Left lung (tissue), 10 donors: ENCODE data around the gene TCIRG1. TPM values are rescaled to one million over a fixed set of nuclear protein-coding genes. Genes with fewer than 3 reads are reported as not detected.

Experiments used
- ATAC-seq: fragments of 200-7000 bp; cut with Tn5 transposase; one replicate; pipeline ENCODE4 v1.9.1; 2020; ENCODE audit warnings: moderate library complexity
- DNase-seq, 4 donors: peaks; one replicate each; pipeline ENCODE4 v3.0.0-alpha.2; 2013 to 2020
- H3K27ac ChIP-seq, 2 donors: fragments of 200-600 bp; sonication (generic) in 1 of 2; one replicate each; pipeline versions ENCODE4 v1.5.0 to v1.8.0; 2020 to 2021
- H3K27me3 ChIP-seq, 2 donors: fragments of 200-600 bp; sonication (generic) in 1 of 2; one replicate each; pipeline versions ENCODE4 v1.5.0 to v1.8.0; 2020 to 2021
- H3K36me3 ChIP-seq, 2 donors: fragments of 200-600 bp; sonication (generic) in 1 of 2; one replicate each; pipeline versions ENCODE4 v1.5.0 to v1.8.0; 2020 to 2021
- H3K4me1 ChIP-seq, 2 donors: fragments of 200-600 bp; one replicate each; pipeline ENCODE4 v1.8.0; 2021
- H3K4me3 ChIP-seq, 2 donors: fragments of 200-600 bp; sonication (generic) in 1 of 2; one replicate each; pipeline versions ENCODE4 v1.5.0 to v1.8.0; 2020 to 2021; ENCODE audit warnings: mild to moderate bottlenecking in 1 of 2
- H3K9me3 ChIP-seq, 2 donors: fragments of 200-600 bp; sonication (generic) in 1 of 2; one replicate each; pipeline versions ENCODE4 v1.5.0 to v1.8.0; 2020 to 2021
- intact Hi-C, 2 donors: fragments of 100-400 bp; cut with DNase I; formaldehyde crosslinking; loops; one replicate each; pipeline versions ENCODE4 v1.11.2 to v1.14.2; 2022
- polyA plus RNA-seq, 6 donors: library from polyadenylated mRNA; unstranded; fragments of 120-200 nt; gene quantifications; one replicate each; pipeline ENCODE4 v1.2.1, GENCODE V29; 2013; ENCODE audit not compliant: insufficient read length in 6 of 6
- total RNA-seq, 2 donors: library from RNA; stranded (reverse); fragmentation: NEBNext Ultra II Directional; extraction: Animal tissue kit (Norgen Biotek cat#: 25700); gene quantifications; one replicate each; pipeline ENCODE4 v1.2.1, GENCODE V29; 2021
- TF ChIP-seq, protein P1 (sequence below), 2 donors: fragments of 200-600 bp; sonication (generic) in 1 of 2; IDR thresholded peaks; one replicate each; pipeline versions ENCODE4 v1.5.0 to v1.8.0; 2021; ENCODE audit warnings: antibody characterized with exemption in 2 of 2
- donor health status: DM: no; HTN: yes; CAD: no.
- donor health status: DM: no; HTN: no; CAD: no.

TCIRG1 gene
- total and polyA plus RNA-seq, 8 donors, result 24.3 to 323 (median 37.7) TPM

DNA sequence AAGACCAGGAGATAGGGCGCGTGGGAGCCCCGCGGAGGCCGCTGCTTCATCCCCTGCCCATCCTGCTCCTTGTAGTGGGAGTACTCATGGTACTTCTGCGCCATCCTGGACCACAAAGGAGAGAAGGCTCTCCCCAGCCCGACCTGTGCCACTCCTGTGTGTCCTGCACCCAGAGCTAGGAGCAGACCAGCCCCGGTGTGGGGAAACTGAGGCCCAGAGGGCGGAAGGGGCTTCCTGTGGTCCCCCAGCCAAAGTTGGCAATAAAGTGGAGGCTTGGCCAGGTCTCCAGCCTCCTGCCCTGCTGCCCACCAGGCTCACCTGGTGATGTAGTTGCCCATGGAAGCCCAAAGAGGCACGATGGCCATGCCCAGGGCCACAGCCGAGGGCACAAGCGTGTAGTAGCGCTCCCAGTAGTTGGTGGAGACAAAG is 39.6 kb upstream of the TCIRG1 start:
- H3K36me3 ChIP-seq, result peaks cover 0 to 48% of the 10 kb centered on the region in 2 donors
- H3K27me3 ChIP-seq, result no peaks in the 10 kb centered on the region
- intact Hi-C loops, result no loop called here
- DNase-seq (peak in 1 of 4 donors; percentile 27), ATAC-seq (no peak)
- no peak overlapping the region for H3K27ac ChIP-seq
- TF ChIP-seq, protein P1, sequence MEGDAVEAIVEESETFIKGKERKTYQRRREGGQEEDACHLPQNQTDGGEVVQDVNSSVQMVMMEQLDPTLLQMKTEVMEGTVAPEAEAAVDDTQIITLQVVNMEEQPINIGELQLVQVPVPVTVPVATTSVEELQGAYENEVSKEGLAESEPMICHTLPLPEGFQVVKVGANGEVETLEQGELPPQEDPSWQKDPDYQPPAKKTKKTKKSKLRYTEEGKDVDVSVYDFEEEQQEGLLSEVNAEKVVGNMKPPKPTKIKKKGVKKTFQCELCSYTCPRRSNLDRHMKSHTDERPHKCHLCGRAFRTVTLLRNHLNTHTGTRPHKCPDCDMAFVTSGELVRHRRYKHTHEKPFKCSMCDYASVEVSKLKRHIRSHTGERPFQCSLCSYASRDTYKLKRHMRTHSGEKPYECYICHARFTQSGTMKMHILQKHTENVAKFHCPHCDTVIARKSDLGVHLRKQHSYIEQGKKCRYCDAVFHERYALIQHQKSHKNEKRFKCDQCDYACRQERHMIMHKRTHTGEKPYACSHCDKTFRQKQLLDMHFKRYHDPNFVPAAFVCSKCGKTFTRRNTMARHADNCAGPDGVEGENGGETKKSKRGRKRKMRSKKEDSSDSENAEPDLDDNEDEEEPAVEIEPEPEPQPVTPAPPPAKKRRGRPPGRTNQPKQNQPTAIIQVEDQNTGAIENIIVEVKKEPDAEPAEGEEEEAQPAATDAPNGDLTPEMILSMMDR (IDR thresholded peaks at IDR 0.05), result no peak
- no peaks in the 10 kb centered on the region for H3K9me3 ChIP-seq
- H3K4me1 ChIP-seq, result peaks cover 6 to 64% of the 10 kb centered on the region in 2 donors
- H3K4me3 ChIP-seq, result no peak overlapping the region

DNA sequence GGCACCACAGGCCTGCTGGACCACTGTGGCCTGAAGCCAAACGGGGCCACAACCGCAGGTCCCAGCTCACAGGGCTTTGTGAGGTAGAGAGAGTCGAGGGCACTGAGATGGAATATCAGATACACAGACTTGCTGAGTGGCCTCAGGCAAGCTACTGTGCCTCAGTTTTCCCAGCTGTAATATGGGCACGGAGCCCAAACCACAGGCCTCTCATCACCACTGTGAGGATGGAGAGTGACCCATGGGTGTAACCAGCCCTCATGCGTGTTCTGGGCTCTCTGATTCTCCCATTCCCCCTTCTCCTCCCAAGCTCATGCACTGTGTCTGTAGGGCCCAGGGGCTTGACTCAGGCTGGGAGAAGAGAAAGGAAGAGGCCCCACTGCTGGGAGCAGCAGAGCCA is 39.1 kb upstream of the TCIRG1 start:
- intact Hi-C loops, result no loop called here
- TF ChIP-seq, protein P1 (IDR thresholded peaks at IDR 0.05), result no peak
- no peak for DNase-seq
- Histone ChIP-seq H3K36me3 (peaks cover 0 to 43% of the 10 kb centered on the region in 2 donors), H3K27ac (no peak overlapping the region), H3K9me3 (no peaks in the 10 kb centered on the region), H3K4me1 (peaks cover 8 to 69% of the 10 kb centered on the region in 2 donors), H3K4me3 (no peak overlapping the region), H3K27me3 (no peaks in the 10 kb centered on the region)
- ATAC-seq, result no peak

DNA sequence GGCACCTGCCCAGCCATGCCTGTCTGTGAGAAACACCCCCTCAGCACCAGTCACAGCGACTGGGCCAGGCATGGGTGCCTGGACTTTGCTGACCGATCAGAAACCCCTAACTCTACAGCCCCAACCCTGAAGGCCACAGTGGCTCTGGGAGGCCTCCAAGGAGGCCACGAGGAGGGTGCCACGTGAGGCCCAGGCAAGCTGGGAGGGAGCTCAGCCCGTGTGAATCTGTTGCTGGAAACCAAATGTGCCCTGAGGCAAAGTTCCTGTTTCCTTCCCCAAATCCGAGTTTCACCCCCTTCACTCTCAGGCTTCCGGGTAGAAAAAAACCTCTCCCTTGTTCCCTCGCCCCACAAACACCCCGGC is 36.3 kb upstream of the TCIRG1 start:
- intact Hi-C loops, result no loop called here
- TF ChIP-seq, protein P1 (IDR thresholded peaks at IDR 0.05), result no peak
- Histone ChIP-seq H3K9me3 (no peaks in the 10 kb centered on the region), H3K36me3 (peaks cover 0 to 20% of the 10 kb centered on the region in 2 donors), H3K4me1 (peaks cover 3 to 56% of the 10 kb centered on the region in 2 donors), H3K4me3 (peak overlapping the region in 1 of 2 donors; percentile 83), H3K27ac (peak overlapping the region in 1 of 2 donors; percentile 94), H3K27me3 (no peaks in the 10 kb centered on the region)
- ATAC-seq, result peak; percentile 5
- DNase-seq, result peak in 1 of 4 donors; percentile 85

DNA sequence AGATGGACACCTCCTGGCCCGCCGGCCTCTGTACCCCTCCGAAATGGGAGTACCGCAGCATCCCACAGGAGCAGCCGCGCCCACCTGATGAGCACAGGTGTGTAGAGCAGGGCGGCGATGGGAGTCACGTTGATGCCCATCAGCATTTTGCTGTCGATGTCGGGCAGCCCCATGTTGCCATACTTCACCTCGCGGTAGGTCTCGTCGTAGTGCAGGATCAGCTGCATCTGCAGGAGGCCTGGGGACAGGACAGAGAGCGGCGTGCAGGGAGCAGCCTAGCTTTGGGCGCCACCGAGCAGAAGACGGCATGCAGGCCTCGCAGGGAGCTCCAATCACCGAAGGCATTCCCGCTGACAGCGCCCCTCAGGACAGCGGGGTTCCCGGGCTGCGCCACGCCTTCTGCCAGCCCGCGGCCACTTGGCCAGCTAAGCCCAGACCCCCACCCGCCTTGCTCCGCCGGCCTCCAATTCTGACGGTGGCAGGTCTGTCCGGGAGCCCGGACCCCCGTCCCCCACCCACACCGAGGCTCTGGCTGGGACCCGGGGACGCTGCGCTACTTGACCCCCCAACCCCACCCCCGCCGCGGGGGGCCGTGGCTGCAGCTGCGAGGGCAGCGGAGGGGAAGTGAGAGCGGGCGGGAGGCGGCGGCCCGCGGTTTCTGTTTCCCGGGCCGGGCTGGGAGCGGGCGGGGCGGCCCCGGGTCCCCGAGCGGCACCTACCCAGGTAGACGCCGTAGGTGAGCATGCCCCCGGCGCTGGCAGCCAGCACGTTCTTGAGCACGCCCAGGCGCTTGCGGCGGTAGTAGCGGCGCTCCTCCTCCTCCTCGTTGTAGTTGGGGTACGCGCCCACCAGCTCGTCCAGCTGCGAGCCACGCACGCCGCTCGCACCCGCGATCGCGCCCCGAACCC is 35.6 kb upstream of the TCIRG1 start:
- intact Hi-C loops, result no loop called here
- TF ChIP-seq, protein P1 (IDR thresholded peaks at IDR 0.05), result no peak
- ATAC-seq (peak; percentile 63), DNase-seq (peak in 3 of 4 donors; percentile 32 to 93 (median 63))
- H3K27ac ChIP-seq, result peak overlapping the region; percentile 68 to 94
- peak overlapping the region; percentile 79 to 83 for H3K4me3 ChIP-seq
- no peaks in the 10 kb centered on the region for H3K27me3 ChIP-seq
- H3K4me1 ChIP-seq, result peaks cover 3 to 57% of the 10 kb centered on the region in 2 donors
- no peaks in the 10 kb centered on the region for H3K9me3 ChIP-seq
- H3K36me3 ChIP-seq, result peaks cover 0 to 14% of the 10 kb centered on the region in 2 donors

DNA sequence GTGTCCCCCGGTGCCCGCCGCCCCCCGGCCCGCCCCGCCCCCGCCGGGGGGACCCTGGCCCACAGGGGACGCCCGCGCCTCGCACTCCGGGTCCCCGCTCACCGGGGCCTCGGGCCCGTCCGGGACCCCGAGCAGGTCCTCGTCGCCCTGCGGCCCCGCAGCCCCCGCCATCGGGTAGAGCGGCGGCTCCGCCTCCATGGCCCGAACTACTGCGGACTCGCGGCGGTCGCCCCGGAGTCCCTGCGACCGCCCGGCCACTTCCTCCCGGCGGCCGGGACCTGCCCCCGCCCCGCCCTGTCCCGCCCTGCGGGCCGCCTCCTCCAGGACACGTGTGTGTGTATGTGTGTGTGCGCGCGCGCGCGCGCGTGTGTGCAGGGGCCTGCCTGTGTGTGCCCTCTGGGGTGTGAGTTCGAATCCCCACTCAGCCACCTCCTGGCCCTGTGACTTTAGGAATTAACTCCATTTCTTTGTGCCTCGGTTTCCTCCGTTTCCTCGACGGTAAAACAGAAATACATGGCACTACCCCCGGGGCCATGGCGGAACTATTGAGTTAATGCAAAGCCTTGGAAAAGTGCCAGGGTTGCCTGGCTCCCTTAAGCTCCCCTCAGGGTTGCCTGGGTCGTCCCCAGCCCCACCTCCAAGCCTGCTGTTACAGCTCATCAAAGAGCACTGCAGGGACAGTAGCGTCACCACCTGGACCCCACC is 34.8 kb upstream of the TCIRG1 start, which contains the start of gene UNC93B1:
TSS of gene UNC93B1 (minus strand) at position 252 of the 705 bp plus-strand sequence. CDS start at position 198, 54 bp downstream.
- peak; percentile 88 for ATAC-seq
- Histone ChIP-seq H3K9me3 (no peaks in the 10 kb centered on the region), H3K27me3 (no peaks in the 10 kb centered on the region), H3K4me3 (peak within 1 kb of the TSS; percentile 79 to 83), H3K4me1 (peaks cover 3 to 59% of the 10 kb centered on the region in 2 donors), H3K36me3 (peaks cover 0 to 6% of the 10 kb centered on the region in 2 donors), H3K27ac (peak within 1 kb of the TSS; percentile 68 to 94)
- DNase-seq, result peak; percentile 59 to 99 (median 90)
- TF ChIP-seq, protein P1 (IDR thresholded peaks at IDR 0.05), result no peak
- intact Hi-C loops, result no loop called here
